HPDE6-E6E7 (cell line): ENCODE data around the gene SORCS2.
"Not testable (repeated sequence)": the region's sequence is repeated elsewhere in the genome, so short reads cannot be mapped to it uniquely, and the experiment has no call there.

ENCODE experiments used
- DNase-seq: peaks from one replicate; pipeline ENCODE4 v3.0.0; 2011; ENCODE audit warnings: missing footprints; ENCODE audit errors: extremely low spot score

Gene SORCS2

DNA sequence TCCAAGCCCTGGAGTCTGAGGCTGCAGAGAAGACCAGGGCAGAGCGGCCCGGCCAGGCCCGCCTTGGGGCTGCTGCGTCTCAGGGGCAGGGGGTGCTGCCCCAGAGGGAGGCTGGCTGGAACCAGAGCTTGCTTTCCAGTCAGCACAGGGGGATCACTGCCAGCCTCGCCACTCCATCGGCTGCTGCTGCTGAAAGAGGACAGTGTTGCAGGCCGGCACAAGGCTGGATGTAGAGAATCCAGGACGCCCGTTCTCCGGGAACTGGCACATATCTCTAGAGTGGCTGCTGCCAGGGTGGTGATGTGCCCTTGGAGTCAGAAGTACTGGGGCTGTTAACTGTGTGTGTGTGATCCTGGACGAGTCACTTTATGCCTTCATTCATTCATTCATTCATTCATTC is 31.9 kb upstream of the SORCS2 start:
- DNase-seq: no peak

DNA sequence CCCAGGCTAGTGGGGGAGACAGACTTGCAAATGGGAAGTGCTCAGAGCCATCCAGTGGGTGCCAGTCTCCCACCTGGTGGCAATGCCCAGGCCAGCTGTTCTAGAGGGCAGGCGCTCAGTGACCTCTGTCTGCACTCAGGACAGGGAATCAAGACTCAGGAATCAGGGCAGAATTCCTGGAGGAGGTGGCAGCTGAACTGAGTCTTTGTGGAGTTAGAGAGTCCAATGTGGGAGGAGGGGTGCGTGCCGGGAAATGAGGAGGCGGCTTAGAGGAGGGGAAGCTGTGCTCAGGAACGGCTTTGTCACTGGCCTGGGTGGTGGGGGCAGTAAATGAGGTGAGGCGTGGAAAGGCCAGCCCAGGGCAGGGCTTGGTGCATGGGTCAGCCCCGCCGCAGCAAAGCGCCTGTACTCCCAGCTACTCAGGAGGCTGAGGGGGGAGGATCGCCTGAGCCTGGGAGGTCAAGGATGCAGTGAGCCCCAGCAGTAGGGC is 31.3 kb upstream of the SORCS2 start:
- DNase-seq: no peak

DNA sequence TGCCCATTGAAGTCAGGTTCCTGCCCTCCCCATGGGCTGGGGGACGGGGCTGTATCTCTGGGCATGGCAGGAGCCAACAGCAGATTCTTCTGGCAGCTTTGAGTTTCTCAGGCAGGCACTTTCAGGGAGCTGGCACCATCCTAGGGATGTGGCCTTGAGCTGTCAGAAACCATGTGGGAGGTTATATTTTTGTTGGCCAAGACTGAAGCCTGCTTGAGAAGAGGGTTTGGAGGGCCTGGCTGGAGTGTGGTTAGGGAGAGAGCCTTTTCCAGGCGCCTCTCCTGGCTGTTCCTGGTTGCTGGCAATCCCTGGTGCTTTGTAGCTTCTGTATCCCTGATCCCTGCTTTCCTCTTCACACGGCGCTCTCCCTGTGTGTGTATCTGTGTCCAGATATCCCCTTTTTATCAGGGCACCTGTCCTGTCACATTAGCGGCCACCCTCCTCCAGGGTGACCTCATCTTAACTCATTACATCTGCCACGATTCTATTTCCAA is 30.6 kb upstream of the SORCS2 start:
- no peak for DNase-seq

GRCh38 chr4:7165056-7165873 is 27.1 kb upstream of the SORCS2 start:
- DNase-seq: not testable (repeated sequence)

- no peak for DNase-seq
Observed at GRCh38 chr4:7165874-7166201, 26.5 kb upstream of the SORCS2 start.

GRCh38 chr4:7166237-7166636 is 26.1 kb upstream of the SORCS2 start:
- no peak for DNase-seq

GRCh38 chr4:7166981-7167700 is 25.2 kb upstream of the SORCS2 start:
- DNase-seq: no peak

DNA sequence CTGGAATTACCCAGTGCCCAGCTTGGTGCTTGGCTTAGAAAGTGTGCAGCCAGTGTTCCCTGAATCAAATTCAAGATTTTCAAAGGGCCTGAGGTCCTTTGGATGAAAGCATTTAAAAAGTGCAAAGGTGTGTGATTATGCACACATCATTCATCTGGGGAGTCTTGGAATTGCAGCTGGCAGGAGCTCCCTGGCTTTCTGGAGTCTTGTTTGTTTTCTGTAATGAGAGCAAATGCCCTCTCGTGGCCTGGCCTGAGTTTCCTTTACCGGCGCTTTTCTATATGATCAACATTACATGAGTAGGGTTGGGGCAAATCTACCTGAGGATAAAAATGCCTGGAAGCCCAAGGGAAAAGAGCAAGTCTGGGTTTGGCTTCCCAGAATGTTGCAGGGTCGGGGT is 24.6 kb upstream of the SORCS2 start:
- DNase-seq: no peak

GRCh38 chr4:7168106-7168505 is 24.2 kb upstream of the SORCS2 start:
- DNase-seq: no peak

DNA sequence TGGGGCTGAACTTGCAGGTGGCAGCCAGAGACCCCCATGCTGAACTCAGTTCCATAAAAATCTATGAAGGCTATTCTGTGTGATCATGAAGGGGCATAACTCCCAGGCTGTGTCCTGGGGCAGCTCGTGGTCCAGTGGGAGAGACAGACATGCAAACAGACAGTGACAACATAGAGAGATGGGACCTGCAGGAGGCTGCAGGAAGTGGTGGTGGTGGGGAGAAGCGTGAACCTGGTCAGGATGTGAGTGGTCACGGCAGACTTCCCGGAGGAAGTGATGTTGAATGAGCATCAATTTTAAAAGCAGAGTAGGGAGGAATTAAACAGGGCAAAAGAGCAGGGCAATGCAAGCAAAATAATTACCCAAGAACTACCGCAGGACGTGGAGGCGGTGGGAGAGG is 23.2 kb upstream of the SORCS2 start:
- no peak for DNase-seq

DNA sequence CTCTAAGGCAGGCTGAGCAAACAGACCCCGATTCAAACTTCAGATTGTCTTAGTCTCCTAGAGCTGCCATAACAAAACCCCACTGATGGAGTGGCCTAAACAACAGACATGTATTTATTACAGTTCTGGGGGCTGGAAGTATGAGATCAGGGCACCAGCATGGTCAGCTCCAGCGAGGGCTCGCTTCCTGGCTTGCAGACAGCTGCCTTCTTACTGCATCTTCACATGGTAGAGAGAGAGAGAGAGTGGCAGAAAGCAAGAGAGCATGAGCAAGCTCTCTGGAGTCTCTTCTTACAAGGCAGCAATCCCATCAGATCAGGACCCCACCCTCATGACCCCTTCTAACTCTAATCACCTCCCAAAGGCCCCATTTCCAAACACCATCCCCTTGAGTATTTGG is 22.3 kb upstream of the SORCS2 start:
- no peak for DNase-seq

- DNase-seq: no peak
Observed at GRCh38 chr4:7171191-7171900, 21.0 kb upstream of the SORCS2 start.

GRCh38 chr4:7172508-7172907 is 19.8 kb upstream of the SORCS2 start:
- DNase-seq: no peak

- DNase-seq: no peak
Observed at GRCh38 chr4:7172946-7173345, 19.4 kb upstream of the SORCS2 start.

- no peak for DNase-seq
Observed at GRCh38 chr4:7173841-7174449, 18.4 kb upstream of the SORCS2 start.

GRCh38 chr4:7179158-7179557 is 13.2 kb upstream of the SORCS2 start:
- no peak for DNase-seq

GRCh38 chr4:7180938-7181337 is 11.4 kb upstream of the SORCS2 start:
- no peak for DNase-seq

DNA sequence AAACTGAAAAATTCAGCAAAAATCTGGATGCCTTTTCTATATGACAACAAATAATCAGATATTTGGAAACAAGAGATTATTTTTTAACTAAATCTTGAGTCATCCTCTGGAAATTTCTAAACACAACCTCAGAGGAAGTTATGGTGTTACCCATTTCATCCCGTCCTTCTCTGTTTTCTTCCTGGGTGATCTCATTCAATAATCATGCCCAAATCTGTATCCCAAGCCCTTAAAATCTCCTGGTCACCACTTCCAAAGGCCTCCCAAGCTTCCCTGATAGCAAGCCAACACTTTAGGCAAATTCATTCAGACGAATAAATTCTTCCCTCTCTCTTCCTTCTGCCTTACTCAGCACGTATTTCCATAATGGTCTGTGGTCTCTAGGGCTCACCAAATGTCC is 9.7 kb upstream of the SORCS2 start:
- no peak for DNase-seq

DNA sequence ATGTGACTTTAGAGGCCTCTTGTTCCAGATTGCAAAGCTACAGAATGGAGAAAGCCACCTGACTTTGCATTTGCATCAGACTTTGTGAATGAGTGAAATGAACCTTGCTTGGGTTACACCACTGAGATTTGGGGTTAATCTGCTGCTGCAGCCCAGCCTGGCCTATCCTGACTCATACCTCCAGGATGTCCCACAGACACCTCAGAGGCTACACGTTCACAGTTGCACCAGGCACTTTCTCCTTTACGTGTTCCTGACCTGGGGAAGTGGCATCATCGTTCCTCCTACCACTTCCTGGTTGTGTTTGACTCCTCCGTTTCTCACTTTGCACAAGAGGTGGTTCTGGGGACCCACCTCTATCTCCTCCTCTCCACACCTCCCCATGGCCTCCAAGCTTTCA is 9.2 kb upstream of the SORCS2 start:
- DNase-seq: no peak

GRCh38 chr4:7183780-7184460 is 8.4 kb upstream of the SORCS2 start:
- no peak for DNase-seq

DNA sequence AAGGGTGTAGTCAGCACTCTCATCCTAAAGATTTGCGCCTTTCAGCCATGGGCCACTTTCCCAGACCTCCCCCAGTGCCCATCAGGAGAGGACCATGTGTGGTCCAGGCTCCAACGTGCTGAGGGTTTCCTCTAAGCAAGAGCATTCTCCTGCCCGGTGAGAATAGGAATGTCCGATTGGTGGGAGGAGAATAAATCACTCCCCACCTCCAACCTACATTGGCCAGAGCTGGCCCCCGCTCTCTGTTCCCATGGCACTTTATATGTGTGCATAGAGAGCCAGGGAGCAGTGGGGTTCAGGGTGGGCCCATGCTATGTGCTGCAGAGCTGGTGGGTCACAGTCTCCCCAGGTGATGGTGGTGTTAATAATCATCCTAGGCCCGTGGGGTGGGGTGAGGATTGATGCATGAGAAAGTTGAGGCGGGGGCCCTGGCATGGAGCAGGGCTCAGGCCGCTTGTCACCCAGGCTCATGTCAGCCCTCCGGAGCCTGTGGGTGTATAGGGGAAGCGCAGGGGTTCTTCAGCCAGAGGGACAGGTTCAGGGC is 6.8 kb upstream of the SORCS2 start:
- no peak for DNase-seq
